AG08395 (cell line): ENCODE measurements around the gene OR6S1.
"Not testable (repeated sequence)": the region's sequence is repeated elsewhere in the genome, so short reads cannot be mapped to it uniquely, and the experiment has no call there.

ENCODE experiments used
- DNase-seq: peaks from one replicate; pipeline ENCODE4 v3.0.0; 2012; ENCODE audit warnings: mixed read lengths, low spot score

The OR6S1 gene

DNA sequence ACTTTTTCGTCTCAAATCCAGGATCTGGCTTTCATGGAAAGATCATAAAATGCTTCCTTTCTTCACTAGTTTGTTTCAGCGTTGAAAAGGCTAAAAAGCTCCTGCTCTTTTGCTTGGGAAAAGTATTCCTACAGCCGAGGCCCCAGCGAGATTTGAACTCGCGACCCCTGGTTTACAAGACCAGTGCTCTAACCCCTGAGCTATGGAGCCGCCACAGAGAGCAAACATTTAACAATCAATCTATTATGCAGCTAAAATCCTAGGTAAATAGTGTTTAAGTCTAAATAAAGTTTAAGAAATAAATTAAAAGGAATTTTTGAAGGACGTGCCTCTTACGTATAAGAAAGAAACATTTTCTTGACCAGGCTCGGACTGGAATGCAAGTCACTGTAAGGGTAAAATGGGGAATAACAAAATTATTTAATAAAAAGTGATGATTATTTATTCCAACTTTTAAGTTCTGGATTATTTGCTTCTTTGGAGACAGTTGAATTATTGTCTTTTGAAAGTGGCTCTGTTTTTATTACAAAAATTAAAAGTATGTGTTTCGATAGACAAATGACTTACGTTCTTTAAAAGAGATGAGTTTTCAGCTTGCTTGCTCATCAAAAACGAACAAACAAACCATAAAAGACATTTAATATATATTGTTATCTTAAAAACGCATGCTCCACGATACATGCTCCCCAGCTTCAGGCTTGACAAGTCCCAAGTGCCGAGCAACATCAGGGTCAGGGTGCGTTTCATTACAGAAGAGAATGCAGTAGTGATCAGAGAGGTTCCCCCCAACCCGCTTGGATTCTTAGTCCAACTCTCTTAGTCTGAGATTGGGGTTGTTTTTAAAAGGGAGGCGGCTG is 10.2 kb downstream of the OR6S1 start:
- DNase-seq: peak; percentile 19

DNA sequence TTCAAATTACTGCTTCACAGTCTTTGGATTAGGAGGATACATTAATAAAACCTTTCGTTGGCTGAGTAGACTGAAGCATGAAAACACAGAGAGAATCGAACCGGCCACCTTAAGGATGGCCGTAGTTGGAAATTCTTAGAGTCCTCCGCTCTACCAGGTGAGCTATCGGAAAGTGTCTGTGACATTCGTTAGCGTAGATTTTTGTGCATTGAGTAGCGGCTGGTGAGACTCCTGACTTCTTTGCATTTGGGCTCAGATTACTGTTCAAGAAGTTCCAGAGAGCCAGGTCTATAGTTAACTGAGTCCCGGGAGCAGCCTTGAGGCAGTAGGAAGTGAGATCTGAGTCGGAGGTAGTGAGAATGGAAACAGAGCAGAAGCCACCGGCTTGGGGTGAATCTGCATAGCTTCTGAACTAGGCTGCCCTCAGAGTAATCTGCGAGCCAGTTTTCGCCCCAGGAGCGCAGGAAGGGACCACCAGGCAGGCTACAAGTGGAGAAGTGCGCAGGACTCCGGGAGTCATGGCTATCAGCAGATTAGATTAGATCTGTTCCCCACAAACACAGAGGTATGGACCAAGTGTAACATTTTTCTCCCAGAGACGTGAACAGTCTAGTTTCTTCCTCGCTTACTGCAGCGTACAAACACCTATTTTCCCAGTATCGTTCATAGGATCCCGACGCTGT is 11.0 kb downstream of the OR6S1 start:
- DNase-seq: peak; percentile 11

DNA sequence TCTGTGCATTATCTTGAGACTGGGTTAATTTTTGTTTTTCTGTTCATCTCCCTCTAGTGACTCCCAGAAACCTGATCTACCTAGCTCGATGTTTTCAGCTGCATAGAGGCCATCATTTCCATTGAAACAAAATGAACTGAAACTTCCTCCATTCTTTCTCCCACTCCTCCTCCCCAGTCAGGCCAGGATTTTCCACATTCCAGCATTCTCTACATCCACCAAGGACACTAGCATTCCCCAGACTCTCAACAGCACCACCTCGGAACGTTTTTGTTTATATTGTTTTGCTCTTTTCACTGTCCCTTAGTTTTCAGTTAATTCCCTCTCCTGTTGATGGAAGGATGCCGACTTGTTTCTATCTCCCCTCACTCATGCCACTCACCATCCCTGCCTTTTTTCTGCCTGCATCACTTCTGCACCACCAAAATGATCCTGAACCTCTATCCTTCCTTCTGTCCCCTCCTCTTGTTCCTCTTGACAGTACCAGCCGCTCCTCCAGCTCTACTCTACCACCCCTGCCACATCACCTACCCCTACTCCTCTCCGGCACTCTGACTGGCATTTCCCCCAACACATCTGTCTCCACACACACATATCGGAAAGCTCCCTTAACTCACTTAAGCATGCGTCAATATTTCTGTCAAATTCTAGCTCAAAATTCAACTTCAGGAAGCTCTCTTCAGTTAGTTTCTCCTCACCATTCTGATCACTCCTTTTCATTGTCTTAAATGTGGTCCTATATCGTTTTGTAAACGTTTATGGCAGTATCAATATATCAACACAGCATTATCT is 13.2 kb downstream of the OR6S1 start:
- DNase-seq: no peak

DNA sequence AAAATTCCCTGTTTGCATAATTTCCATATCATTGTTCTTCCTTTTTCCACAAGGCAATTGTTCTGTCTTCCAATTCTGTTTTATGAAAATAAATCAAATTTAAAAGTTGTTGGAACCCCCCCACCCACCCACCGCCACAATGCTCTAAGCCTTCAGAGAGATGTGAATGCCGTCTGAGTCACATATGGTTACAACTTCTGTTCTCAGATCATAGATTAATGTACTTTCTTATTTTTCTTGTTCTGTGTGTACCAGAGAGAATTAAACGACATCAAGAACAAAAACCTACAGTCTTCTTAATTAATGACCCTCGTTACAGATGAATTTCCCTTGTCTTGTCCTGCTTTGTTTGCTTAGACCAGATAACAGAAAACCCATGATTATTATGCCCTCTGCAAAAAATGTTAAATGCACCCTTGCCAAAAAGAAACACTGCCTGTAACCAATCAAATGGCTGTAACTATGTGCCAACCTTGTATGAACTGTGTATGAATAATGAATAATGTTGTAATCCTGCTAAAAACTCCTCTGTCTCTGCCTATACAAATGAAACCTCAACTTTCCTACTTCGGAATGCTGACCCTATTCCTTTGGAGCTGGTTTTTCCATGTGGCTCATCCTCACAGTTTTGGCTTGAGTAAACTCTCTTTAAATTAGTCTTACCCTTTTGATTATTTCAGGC is 14.0 kb downstream of the OR6S1 start:
- DNase-seq: no peak

DNA sequence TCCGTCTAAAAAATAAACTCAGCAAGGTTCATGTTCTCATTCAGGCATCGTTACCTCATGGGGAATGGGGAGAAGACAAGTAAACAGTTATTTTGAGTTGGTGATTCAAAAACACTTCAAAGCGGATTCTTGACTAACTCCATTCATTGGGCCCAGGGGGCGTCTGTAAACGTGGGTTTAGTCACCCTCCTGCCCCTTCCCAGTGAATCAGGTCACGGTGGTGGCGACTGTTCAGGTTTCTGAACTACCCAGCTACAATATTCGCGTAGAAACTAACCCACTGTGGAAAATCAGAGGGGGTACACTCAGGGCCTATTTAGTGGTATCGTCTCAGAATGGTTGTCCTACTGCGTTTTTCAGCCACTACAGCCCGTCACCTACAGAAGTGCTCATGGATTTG is 15.2 kb downstream of the OR6S1 start:
- no peak for DNase-seq

DNA sequence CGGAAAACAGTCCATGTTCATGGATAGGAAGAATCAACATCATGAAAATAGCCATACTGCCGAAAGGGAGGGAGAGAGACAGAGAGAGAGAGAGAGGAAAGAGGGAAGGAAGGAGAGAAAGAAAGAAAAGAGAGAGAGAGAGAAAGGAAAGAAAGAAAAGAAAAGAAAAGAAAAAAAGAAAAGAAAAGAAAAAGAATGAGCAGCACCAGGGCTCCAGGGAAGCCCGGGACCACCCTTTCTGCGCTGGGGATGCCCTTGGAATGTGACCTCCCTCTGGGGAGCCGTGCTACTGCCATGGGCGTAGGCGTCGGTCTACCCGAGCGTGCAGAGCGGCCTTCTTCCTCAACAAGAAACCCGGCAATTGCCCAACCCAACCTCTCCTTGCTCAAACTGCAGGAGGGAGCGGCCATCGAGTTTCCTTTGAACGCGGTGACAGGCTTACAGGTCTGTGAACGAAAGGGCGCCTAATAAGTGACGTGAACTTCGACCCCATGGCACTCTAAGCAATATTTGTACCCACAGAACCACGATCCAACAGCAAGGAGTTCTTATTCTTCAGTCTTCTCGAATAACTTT is 16.9 kb downstream of the OR6S1 start:
- peak; percentile 56 for DNase-seq

DNA sequence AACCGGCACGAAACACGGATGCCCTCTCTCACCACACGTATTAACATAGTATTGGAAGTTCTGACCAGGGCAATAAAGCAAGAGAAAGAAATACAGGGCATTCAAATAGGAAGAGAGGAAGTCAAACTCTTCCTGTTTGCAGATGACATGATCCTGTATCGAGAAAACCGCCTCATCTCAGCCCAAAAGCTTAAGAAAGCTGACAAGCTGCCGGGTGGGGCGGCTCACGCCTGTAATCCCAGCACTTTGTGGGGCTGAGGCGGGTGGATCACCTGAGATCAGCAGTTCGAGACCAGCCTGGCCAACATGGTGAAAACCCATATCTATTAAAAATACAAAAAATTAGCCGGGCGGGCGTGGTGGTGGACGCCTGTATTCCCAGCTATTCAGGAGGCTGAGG is 17.7 kb downstream of the OR6S1 start:
- DNase-seq: no peak

DNA sequence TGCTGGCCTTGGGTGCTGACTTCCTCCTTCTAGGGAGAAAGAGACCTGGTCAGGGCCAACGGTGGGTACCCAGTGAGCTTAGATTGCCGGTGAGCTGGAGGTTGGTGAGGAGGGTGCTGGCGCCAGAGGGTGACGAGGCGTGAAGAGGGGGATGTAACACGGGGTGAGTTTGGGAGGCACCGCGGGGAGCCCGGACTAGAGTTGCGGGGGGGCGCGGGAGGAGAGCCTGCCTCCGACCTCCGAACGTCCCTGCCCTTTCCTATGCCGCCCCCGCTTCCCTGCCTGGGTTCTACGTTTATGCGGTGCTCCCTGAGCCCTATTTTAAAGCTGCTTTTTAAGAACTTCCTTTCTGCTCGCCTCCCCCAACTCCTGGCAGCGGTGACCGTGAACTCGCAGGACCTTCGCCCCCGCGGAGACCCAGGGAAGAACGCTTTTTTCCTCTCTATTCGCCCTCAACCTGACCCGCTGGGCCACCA is 18.6 kb downstream of the OR6S1 start:
- DNase-seq: no peak

DNA sequence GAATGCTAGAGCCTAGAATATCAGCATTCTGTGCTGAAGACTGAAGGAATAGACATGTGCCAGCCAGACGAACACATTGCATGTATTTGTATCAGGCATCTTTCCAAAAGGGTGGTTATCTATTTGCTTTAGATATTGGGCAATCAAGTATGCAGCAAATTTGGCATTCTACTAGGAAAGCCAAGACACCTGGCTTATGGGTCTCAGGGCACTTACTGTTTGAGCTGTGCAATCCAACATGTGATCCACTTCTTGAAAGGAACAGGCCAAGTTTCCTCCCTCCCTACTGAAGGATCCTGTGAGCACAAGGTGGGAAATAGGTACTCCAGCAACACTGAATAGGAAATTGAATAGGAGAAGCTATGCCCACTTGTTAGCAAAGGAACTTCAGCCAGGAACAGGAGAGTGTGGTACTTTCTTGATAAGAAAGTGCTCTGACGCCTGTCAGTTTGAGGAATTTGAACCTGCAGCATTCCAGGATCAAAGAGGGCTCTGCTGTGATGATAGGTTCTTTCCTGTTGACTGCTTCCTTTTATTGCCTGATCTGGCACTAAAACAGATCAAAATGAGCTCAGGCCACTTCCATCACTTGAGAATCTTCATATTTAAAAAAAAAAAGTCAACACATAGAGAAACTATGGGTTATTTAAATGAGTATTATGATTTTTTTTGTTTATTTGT is 20.6 kb downstream of the OR6S1 start:
- DNase-seq: no peak

DNA sequence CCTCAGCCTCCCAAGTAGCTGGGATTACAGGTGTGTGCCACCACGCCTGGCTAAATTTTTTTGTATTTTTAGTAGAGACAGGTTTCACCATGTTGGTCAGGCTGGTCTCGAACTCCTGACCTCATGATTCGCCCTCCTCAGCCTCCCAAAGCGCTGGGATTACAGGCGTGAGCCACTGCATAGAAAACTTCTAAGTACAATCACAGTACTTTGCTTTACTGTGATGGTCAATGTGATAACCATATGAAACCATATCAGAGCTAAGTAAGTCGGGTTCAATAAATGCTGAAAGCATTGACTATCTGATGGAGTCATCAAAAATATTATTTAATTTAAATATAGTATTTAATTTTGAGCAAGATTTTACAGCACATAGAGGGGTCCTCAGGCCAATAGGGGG is 21.8 kb downstream of the OR6S1 start:
- not testable (repeated sequence) for DNase-seq

DNA sequence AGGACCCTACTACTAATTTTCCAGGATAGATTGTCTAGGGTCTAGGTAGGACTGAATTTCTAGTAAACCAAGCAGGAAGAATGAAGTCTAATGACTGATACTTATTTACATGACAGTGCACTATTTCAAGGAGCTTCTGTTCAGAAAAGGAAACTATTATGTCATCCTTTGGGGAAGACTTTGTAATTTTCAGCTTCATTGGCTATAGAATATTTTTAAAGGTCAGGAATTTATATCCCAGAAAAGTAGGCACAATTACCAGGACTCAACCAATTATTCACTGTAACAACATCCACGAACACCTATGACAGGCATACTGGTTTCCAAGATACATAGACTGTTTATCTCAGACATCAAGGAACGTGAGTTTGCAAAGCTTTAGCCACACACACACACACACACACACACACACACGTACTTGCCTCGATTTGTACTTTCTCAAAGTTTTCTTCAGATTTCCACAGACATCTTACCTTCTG is 23.2 kb downstream of the OR6S1 start:
- no peak for DNase-seq

DNA sequence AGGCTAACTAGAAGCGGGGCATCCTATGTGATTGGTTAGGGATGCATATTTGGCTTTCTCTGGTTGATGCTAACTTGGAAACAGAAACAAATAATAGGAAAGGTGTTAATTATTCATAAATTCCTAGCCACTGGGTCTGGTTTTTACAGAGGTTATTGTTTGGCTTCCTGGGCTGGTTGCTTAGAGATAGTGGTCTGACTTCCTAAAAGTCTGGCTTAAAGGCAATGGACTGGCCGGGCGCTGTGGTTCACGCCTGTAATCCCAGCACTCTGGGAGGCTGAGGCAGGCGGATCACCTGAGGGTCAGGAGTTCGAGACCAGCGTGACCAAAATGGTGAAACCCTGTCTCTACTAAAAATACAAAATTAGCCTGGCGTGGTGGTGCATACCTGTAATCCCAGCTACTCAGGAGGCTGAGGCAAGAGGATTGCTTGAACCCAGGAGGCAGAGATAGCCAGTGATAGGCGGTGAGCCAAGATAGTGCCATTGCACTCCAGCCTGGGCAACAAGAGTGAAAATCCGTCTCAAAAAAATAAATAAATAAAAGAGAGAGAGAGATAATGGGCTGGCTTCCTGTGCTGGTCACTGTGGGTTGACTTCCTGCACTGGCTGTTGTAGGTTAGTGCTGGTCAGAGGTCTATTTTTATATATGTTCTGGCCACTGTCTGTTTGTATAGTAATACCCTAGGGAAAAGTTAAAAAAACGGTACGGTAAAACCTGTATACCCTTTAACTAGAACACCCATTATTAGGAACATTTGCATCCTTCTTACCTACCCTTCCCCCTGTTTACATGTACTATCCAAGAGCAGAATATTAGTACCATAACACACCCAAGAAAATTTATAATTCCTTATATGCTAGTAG is 24.1 kb downstream of the OR6S1 start:
- no peak for DNase-seq

DNA sequence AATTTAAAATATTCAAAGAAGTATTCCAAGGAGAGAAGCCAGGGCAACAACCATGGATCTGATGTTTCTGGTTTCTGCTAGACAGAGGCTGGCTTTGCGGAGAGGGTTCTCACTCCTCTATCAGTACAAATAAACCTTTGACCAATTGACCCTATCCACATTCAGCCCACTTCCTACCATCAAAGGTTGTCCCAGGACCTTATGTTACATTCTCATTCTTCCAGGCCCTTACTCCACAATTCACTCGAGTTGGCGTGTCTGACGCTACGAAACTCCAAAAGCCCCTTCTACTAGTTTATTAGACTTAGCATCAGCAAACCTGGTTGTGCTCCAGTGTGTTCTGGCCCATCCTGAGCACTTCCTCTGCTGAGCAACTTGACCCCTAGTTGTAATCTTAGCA is 25.5 kb downstream of the OR6S1 start:
- DNase-seq: no peak

DNA sequence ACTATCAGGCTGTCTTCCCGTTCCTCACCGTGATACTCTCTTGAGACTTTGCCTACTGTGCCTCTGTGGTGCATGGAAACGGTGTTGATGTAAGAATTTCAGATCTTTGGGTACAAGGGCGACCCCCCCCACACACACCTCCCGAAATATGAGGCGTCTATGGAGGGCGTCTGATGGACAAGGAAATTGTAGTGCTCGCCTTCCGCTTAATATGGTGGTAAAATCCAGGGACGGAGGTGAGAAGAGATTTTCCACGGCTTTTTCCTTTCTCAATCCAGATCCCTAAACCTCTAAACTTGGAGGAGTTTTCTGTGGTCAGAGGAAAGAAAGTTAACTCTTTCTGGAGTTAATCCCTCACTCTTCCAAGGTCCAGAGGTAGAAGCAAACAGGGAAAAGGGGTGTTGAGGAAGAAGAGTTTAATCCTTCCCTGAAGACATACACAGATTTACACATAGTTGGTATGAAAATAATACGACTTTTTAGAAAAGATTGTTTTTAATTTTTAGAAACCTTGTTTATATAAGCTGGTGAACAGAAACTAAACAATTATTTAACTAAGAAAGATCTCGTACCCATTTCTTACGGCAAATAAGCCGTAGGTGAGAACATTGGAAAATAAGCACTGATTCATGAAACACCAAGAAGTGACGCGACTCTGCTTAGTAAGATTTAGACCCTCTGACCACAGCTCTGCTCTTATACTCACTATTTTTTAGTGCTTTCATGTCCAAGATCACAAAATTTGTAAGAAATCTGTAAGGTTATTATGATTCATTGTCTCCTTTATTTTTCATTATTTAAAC is 27.3 kb downstream of the OR6S1 start:
- no peak for DNase-seq

DNA sequence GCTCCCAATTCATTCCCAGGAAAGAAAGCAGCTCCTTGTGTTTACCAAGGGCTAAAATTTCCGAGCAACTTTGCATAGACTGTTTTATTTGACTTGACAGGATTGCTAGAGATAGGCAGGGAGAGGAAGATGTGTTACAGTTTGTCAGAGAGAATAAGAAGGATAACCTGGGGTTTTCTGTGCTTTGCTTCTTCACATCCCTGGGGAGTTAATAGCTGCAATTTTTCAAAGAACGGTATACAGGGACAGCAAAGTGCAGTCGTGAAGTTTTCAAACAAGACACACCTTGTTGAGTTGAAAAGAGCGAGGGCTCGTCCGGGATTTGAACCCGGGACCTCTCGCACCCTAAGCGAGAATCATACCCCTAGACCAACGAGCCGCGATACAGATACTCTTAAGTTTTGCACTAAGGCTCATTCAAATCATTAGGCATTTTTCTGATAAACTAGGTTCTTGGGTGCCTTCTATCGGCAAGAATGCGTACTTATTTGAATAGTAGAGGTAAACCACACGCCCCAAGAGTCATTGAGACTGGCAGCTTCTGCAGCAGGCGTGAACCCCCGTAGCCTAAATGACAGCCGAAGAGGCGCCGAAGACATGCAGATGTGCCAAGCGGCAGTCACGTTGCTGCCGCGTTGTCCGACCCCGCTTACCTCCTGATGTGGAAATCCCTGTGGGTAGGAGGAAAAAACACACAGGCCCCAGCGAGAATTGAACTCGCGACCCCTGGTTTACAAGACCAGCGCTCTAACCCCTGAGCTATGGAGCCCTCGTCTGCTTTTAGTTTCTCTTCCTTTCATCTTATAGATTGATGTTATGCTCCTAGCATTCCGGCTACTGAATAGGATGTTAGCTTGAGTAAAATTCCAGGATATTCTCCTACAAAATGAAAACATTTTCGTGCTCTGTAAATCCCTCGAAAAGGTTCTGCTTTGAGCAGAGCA is 28.1 kb downstream of the OR6S1 start:
- DNase-seq: peak; percentile 88

DNA sequence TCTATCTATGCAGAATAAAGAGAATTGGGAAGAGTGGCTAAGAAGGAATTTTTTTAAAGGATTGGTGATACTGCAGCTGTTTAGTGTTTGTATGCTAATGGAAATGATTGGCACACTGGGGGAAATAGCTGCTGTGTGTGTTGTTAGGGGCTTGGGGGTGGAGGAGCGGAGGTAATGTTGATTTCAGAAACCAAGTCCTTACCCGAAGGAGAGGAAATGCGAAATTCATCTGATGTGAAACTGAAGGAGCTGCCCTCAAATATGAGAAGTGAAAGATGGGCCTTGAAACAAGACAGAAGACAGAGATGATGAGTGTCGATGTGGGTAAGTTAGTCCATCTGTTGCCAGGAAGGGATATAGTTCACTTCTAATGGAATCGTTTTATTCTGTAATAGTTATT is 29.1 kb downstream of the OR6S1 start:
- DNase-seq: no peak

DNA sequence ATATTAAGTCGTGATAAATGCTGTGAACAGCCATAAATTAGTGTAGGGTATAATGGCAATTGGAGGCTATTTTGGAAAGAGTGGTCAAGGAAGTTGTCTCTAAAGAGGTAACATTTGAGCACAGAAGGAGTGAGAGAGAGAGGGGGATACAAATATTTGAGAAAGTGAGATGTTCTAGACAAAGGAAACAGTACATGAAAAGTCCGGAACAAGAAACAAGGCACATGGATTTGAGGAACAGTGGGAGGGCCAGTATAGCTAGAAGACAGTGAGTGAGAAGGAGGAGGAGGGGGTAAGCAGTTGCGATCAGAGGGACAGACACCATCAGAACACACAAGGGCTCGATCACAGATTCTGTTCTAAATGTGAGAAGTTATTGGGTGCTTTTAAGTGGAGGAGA is 30.2 kb downstream of the OR6S1 start:
- DNase-seq: no peak
